Ishikawa (cell line): ENCODE measurements around the gene MAML2.

Experiments
- EGR1 ChIP-seq: IDR thresholded peaks from 2 replicates; pipeline ENCODE4 v1.6.1; 2012
- EP300 ChIP-seq: IDR thresholded peaks from 2 replicates; pipeline ENCODE4 v1.6.1; 2012; ENCODE audit warnings: borderline replicate concordance
- TAF1 ChIP-seq: IDR thresholded peaks from 2 replicates; pipeline ENCODE4 v1.6.1; 2012; ENCODE audit warnings: low read depth, mild to moderate bottlenecking
- USF1 ChIP-seq: IDR thresholded peaks from 2 replicates; pipeline ENCODE4 v1.6.1; 2012

DNA sequence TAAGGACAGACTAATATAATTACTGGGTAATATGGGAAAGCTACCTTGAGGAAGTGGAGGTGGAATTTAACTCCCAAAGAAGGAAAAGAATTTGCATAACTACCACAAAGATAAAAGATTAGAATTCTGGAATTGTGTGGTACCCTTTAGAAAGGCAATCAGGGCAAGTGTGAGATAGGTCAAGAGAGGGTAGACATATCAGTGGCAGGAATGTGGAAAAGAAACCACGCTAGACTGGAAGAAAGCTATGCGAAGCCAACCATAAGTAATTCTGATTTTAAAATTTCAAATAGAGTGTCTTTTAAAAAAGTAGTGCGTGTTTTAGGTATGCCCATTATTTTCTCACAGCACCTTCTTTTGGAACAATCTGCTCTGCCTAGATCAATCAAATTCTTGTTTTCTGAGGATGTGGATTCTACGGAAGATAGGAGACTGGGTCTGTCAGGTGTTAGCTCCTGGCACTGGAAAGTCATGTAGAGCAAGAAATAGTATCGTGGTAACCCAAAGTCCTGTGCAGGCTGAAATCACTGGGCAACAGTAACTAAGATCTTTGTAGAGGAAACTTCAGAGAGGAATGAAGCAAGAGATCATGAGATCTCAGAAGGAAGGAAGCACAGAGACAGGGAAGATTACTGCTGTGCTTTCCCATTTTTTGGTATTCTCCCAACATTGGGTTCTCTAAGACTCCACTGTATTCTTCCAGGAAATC, 307.8 kb downstream of the MAML2 start:
- TF ChIP-seq EGR1 (no peak), TAF1 (no peak), USF1 (no peak), EP300 (no peak)
